H1 (cell line): ENCODE data around the gene GLS. TPM values are rescaled to one million over a fixed set of nuclear protein-coding genes. Genes with fewer than 3 reads are reported as not detected.

Experiments used
- EZH2 ChIP-seq: fragments of 200-600 bp; sonication (generic); IDR thresholded peaks from 2 replicates; pipeline ENCODE4 v1.7.1; 2012; ENCODE audit warnings: low read depth, mild to moderate bottlenecking, moderate library complexity, low read length, inconsistent platforms; ENCODE audit not compliant: severe bottlenecking
- PHF8 ChIP-seq: fragments of 200-600 bp; sonication (generic); conservative IDR thresholded peaks from 2 replicates; pipeline ENCODE4 v1.7.1; 2012; ENCODE audit warnings: low read depth, mild to moderate bottlenecking, inconsistent platforms, low read length, moderate library complexity
- POLR2A ChIP-seq, 2 experiments: IDR thresholded peaks; 1 replicate in 1 of 2; 2 replicates in 1 of 2; pipeline ENCODE4 v1.6.1; 2011; ENCODE audit warnings: low read depth in 2 of 2, low read length in 2 of 2, mild to moderate bottlenecking in 2 of 2; ENCODE audit errors: control extremely low read depth in 1 of 2
- SIX5 ChIP-seq: IDR thresholded peaks from 2 replicates; pipeline ENCODE4 v1.6.1; 2011; ENCODE audit warnings: mild to moderate bottlenecking, low read depth, low read length
- YY1 ChIP-seq: IDR thresholded peaks from 2 replicates; pipeline ENCODE4 v1.6.1; 2011; ENCODE audit warnings: low read depth, mild to moderate bottlenecking, low read length
- polyA plus RNA-seq, 7 experiments: library from polyadenylated mRNA; depleted of rRNA in 3 of 7; stranded (reverse) in 5 of 7; unstranded in 2 of 7; fragments of >200 nt in 5 of 7; fragments of 200-250 nt in 2 of 7; gene quantifications; 1 replicate in 5 of 7; 2 replicates in 1 of 7; 4 replicates in 1 of 7; pipeline versions ENCODE4 v1.2.1 to v1.2.3, GENCODE V29; 2011 to 2013; ENCODE audit warnings: missing spikeins in 2 of 7, mixed read lengths in 2 of 7
- total RNA-seq: library from RNA; stranded (reverse); fragmentation: NEBNext Ultra II Directional; extraction: Animal tissue kit (Norgen Biotek cat#: 25700); gene quantifications from 2 replicates; pipeline ENCODE4 v1.2.1, GENCODE V29; 2021

Gene GLS
- total and polyA plus RNA-seq, 2 of the 8 experiments (the other 6 are each of a cell fraction or from before 2014, with no cell fraction given): 15.7 to 89.8 TPM

GRCh38 chr2:190963088-190963487 lies 82.5 kb downstream of the GLS start (continued):
- TF ChIP-seq PHF8 (no peak), EZH2 (no peak), YY1 (no peak), SIX5 (no peak), POLR2A (IDR thresholded peaks at IDR 0.05; ENCODE audit: control extremely low read depth in 1 of 2, low read depth in 2 of 2, low read length in 2 of 2) (no peak)
